Measurements from ENCODE around the gene PCTP.

The PCTP gene

GRCh38 chr17:55730808-55731207 lies 20.0 kb upstream of the PCTP start:
- no peak for DNase-seq (ENCODE audit: low read depth)
- H3K4me3 ChIP-seq (ENCODE audit: low read depth, low read length) = no peak overlapping the region
- in situ Hi-C loops (cut with HindIII; ENCODE audit: low sequenced_read_pairs) = no loop called here
- no peak for TF ChIP-seq CTCF (IDR thresholded peaks at IDR 0.05; ENCODE audit: low read depth, low read length, missing control alignments)

- no peak for DNase-seq (ENCODE audit: low read depth)
- TF ChIP-seq CTCF (IDR thresholded peaks at IDR 0.05; ENCODE audit: low read depth, low read length, missing control alignments) = no peak
- no peak overlapping the region for H3K4me3 ChIP-seq (ENCODE audit: low read depth, low read length)
- in situ Hi-C loops (cut with HindIII; ENCODE audit: low sequenced_read_pairs) = no loop called here
Measured at GRCh38 chr17:55731586-55732250, 19.1 kb upstream of the PCTP start.

- no peak overlapping the region for H3K4me3 ChIP-seq (ENCODE audit: low read depth, low read length)
- DNase-seq (ENCODE audit: low read depth) = no peak
- TF ChIP-seq CTCF (IDR thresholded peaks at IDR 0.05; ENCODE audit: low read depth, low read length, missing control alignments) = no peak
- in situ Hi-C loops (cut with HindIII; ENCODE audit: low sequenced_read_pairs) = no loop called here
Measured at GRCh38 chr17:55734128-55734781, 16.6 kb upstream of the PCTP start.

- DNase-seq (ENCODE audit: low read depth) = no peak
Measured at GRCh38 chr17:55735731-55736405, 15.0 kb upstream of the PCTP start.

GRCh38 chr17:55737976-55738501 lies 12.8 kb upstream of the PCTP start:
- in situ Hi-C loops (cut with HindIII; ENCODE audit: low sequenced_read_pairs) = no loop called here
- H3K4me3 ChIP-seq (ENCODE audit: low read depth, low read length) = no peak overlapping the region
- no peak for DNase-seq (ENCODE audit: low read depth)
- no peak for TF ChIP-seq CTCF (IDR thresholded peaks at IDR 0.05; ENCODE audit: low read depth, low read length, missing control alignments)

More at GRCh38 chr17:55735731-55736405, 15.0 kb upstream of the PCTP start:
- in situ Hi-C loops (cut with HindIII; ENCODE audit: low sequenced_read_pairs) = no loop called here
- no peak overlapping the region for H3K4me3 ChIP-seq (ENCODE audit: low read depth, low read length)
- TF ChIP-seq CTCF (IDR thresholded peaks at IDR 0.05; ENCODE audit: low read depth, low read length, missing control alignments) = peak; percentile 75

- in situ Hi-C loops (cut with HindIII; ENCODE audit: low sequenced_read_pairs) = no loop called here
- DNase-seq (ENCODE audit: low read depth) = no peak
- TF ChIP-seq CTCF (IDR thresholded peaks at IDR 0.05; ENCODE audit: low read depth, low read length, missing control alignments) = no peak
- no peak overlapping the region for H3K4me3 ChIP-seq (ENCODE audit: low read depth, low read length)
Measured at GRCh38 chr17:55740511-55741355, 10.1 kb upstream of the PCTP start.

Data from astrocyte of the cerebellum (primary cell).